ENCODE results near the gene MLPH.

Gene MLPH

DNA sequence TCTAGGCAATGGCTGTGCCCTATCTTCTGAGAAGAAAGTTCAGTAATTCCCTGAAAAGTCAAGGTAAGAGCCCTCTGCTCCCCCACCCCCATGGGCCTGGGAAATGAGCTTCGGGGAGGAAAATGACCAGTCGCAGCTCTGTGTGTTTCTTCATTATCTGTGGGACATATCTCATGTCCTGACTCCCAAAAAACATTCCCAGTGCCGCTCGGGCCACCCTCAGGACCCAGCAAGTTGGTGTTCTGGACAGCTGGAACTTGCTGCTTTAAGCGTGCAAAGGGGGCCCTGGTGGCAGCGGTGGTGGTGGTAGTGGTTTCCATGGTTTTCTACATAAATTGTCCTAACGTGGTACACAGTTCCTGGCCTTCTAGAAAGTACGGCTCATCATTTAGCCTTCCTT is 62.2 kb downstream of the MLPH start:
- no peak for DNase-seq

- no peak for DNase-seq
Measured at GRCh38 chr2:237549643-237550415, 62.8 kb downstream of the MLPH start.

- no peak for DNase-seq
Measured at GRCh38 chr2:237551071-237551574, 64.1 kb downstream of the MLPH start.

GRCh38 chr2:237552908-237553307 is 65.9 kb downstream of the MLPH start:
- no peak for DNase-seq

GRCh38 chr2:237553948-237554347 is 66.9 kb downstream of the MLPH start:
- no peak for DNase-seq

DNA sequence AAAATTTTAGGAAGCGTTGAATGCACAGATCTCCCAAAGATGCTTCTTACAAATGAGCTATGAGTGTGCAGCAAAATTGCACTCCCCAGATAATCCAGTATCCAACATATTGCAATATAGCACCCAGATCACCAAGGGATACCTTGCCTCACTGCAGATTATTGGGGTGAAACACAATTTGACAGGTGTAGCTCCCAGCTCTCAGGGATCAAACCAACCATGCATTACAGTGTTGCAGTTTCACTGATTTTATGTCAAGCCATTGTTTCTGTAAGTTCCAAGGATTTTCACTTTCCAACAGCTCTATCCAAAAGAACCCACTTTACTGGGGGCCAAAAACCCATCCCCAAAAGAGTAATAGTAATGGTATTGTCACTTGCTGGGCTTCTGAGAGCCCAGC is 68.5 kb downstream of the MLPH start:
- DNase-seq = no peak

DNA sequence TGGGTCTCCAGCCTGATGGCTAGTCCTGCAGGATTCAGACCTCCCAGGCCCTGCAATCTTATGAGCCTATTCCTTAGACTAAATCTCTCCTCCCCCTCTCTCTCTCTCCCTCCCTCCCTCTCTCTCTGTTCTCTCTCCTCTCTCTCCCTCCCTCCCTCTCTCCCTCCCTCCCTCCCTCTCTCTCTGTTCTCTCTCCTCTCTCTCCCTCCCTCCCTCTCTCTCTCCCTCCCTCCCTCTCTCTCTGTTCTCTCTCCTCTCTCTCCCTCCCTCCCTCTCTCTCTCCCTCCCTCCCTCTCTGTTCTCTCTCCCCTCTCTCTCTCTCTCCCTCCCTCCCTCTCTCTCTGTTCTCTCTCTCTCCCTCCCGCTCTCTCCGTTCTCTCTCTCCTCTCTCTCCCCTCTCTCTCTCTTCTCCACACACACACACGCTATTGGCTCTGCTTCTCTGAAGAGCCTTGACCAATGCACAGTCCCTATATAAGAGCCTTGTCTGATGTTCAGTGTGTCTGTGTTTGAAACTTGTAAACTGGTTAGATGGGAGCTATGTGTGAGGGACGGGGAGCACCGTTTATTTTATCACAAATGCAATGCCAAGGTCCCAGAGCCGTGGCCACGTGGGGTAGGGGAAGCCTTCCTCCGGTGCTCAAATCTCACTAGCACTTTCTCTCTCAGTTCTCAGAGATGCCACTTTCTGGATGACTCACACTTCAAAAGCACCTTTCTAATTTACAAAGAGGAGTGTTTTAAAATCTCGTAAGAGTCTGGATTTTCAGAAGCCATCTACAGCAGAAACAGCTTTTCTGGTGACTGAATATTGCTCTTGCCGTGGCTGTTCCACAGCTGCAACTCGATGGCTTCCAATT is 70.0 kb downstream of the MLPH start:
- peak; percentile 26 to 38 for DNase-seq

DNA sequence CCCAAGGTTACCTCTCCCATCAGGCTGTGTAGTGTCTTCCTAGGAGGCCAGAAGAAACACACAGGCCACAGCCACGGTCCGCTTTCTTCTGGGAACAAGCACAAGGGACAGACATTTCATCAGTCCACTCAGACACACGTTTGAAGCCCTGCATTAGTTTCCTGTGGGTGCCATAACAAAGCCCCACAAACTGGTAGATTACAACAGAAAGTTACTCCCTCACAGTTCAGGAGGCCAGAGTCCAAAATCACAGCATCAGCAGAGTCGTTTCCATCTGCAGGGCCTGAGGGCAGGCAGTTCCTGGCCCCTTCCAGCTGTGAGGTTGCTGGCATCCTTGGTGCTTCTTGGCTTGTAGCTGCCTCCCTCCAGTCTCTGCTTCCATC is 70.6 kb downstream of the MLPH start:
- DNase-seq = no peak

- no peak for DNase-seq
Measured at GRCh38 chr2:237558961-237559641, 72.0 kb downstream of the MLPH start.

DNA sequence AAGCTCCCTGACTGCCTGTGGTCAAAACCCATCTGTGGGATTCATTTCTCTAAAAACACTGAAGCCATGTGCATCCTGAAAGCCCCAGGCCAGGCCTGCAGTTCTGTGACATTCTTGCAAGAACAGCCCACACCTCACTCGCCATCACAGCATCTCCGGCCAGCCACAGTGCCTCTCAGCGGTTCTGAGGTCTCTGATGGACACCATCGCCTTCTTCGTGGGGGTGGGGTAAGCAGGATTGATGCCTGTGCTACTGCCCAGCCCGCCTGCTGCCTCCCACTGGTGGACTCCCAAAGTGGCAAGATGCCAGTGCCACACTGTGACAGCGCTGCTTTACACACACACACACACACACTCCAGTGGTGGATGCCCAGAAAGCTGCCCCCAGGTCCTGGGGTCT is 74.2 kb downstream of the MLPH start:
- DNase-seq = no peak

DNA sequence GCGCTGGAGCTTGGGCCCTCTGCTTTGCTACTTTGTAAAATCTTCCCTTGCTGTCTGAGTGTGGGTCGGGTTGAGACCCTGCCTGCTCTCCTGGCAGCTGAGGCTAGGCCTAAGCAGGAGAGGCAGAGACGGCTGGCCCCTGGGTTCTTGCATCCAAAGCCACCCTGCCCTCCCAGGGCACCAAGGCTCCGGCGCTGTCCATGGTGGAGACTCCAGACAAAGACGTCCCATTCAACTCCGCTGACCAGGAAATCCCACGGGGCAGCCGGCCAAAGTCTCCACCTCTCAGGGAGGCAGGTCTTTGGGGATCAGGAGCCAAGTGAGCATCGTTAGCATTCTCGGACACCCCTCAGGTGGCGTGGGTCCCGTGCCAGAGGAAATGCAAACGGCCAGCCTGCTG is 76.8 kb downstream of the MLPH start:
- no peak for DNase-seq

GRCh38 chr2:237564526-237565131 is 77.6 kb downstream of the MLPH start:
- DNase-seq = no peak

DNA sequence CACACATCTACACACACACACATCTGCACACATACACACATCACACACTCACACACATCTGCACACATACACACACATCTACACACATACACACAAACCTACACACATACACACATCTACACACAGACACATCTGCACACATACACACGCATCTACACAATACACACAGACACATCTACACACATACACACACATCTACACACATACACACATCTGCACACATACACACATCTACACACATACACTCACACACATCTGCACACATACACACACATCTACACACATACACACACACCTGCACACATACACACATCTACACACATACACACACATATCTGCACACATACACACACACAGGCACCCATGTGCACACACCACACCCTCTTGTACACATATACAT is 78.9 kb downstream of the MLPH start:
- no peak for DNase-seq

DNA sequence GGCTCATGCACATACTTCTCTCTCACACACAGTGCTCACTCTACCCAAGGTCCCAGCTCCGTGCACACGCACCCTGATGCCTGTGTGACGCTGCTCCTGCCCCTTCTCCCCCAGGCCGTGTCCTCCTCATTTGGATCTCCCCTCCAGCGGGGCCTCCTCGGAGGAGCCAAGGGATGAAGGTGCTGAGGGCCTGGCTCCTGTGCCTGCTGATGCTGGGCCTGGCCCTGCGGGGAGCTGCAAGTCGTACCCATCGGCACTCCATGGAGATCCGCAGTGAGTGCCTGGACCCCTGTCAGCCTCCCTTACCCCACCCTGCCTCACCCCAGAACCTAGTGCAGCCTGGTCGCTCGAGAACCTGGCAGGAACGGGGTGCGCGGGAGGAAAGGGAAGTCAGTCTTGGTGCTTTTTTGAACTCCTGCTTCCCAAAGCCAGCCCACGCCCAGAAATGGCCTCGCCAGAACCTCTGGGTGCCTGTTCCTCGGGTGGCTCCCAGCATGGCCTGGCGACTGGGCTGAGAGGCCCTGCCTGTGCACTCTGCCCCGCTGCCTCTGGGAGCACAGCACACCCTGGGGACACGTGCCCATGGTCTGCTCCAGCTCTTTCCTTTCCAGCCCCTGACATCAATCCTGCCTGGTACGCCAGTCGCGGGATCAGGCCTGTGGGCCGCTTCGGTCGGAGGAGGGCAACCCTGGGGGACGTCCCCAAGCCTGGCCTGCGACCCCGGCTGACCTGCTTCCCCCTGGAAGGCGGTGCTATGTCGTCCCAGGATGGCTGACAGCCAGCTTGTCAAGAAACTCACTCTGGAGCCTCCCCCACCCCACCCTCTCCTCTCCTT is 79.6 kb downstream of the MLPH start, which contains the start of gene PRLH:
Gene PRLH, plus strand, starts transcription at position 174 of the 835 bp plus-strand sequence. Its CDS starts 0 bp downstream, at position 174.
- DNase-seq = no peak

- no peak for DNase-seq
Measured at GRCh38 chr2:237567276-237568029, 80.4 kb downstream of the MLPH start.

DNA sequence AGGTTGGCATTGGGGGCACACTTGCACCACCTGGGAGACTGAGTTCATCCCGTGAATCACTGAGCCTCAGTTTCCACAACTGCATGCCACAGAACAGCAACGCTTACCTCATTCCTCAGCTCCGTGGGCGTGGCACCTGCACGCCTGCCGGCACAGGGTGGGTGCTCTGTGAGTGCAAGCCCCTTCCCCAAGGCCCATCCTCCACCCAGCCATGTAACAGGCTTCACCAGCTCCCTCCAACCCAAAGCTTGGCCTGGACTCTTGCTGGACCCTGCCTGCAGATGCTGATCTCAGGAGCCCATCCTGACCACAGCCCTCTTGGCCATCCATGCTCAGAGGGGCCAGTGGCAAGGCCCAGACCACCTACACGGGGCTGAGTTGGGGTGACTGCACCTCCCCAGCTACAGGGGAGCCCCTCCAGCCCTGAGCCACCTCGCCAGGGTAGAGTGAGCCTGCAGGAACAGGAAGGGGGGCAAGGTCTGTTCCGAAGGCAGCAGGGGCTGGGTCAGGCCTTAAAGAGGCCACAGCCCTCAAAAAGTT is 81.1 kb downstream of the MLPH start:
- no peak for DNase-seq

GRCh38 chr2:237569041-237569440 is 82.0 kb downstream of the MLPH start:
- DNase-seq = no peak

- no peak for DNase-seq
Measured at GRCh38 chr2:237569896-237570295, 82.8 kb downstream of the MLPH start.

GRCh38 chr2:237570776-237571335 is 83.8 kb downstream of the MLPH start:
- DNase-seq = no peak

GRCh38 chr2:237571551-237571950 is 84.5 kb downstream of the MLPH start:
- DNase-seq = no peak
